GM12878 (cell line): ENCODE results near the gene COL15A1. TPM values are rescaled to one million over a fixed set of nuclear protein-coding genes. Genes with fewer than 3 reads are reported as not detected.
A peak's percentile ranks its signal among the peaks of the same experiment; 100 is the strongest.

Experiments
- ATAC-seq: fragments of 200-7000 bp; cut with Tn5 transposase; 3 replicates; pipeline ENCODE4 v1.9.1; 2020; ENCODE audit warnings: mild to moderate bottlenecking, moderate library complexity
- Bru-seq: library from RNA; stranded (reverse); fragments of 400-500 nt; gene quantifications from one replicate; lab custom pipeline; 2021; lab: Mats Ljungman, UMichigan
- BruChase-seq, 2 experiments: library from RNA; stranded (reverse); fragments of 400-500 nt; gene quantifications; one replicate each; lab custom pipeline; 2021; lab: Mats Ljungman, UMichigan
- BruUV-seq: library from RNA; stranded (reverse); fragments of 400-500 nt; replicated peaks from 2 replicates; lab custom pipeline; 2021; lab: Mats Ljungman, UMichigan
- CTCF ChIA-PET: fragments of 300-600 bp; sonication (Branson Sonifier 250); formaldehyde crosslinking; extraction: SDS; loops from one replicate; lab custom pipeline; 2021; ENCODE audit warnings: inconsistent platforms; lab: Yijun Ruan, JAX
- POLR2A ChIA-PET: fragments of 350-600 bp; formaldehyde crosslinking; extraction: SDS; loops from one replicate; lab custom pipeline; 2021; ENCODE audit warnings: inconsistent platforms; lab: Charles Lee
- RAD21 ChIA-PET: fragments of 300-600 bp; sonication (Branson Sonifier 250); formaldehyde crosslinking; loops from one replicate; lab custom pipeline; 2023; ENCODE audit warnings: antibody characterized with exemption; ENCODE audit not compliant: unreplicated experiment; lab: Charles Lee
- SMC1A ChIA-PET: fragments of 300-600 bp; sonication (Branson Sonifier 250); formaldehyde crosslinking; loops from one replicate; lab custom pipeline; 2023; ENCODE audit not compliant: unreplicated experiment, uncharacterized antibody; lab: Charles Lee
- DNase-seq: peaks from one replicate; pipeline ENCODE4 v3.0.0-alpha.2; 2011; ENCODE audit warnings: low read depth, low spot score
- FAIRE-seq: peaks from 3 replicates; lab custom pipeline; 2011; peaks lifted over from hg19 to GRCh38; lab: Jason Lieb, UNC
- H2AFZ ChIP-seq: 2 replicates; pipeline ENCODE4 v1.6.0; 2011; ENCODE audit warnings: low read depth, low read length, control low read depth; ENCODE audit not compliant: control insufficient read depth
- H3K27ac ChIP-seq: 2 replicates; pipeline ENCODE4 v1.5.1; 2011; ENCODE audit warnings: control low read depth; ENCODE audit not compliant: control insufficient read depth, insufficient read depth
- H3K27me3 ChIP-seq, 2 experiments: replicated peaks in 1 of 2; 2 replicates each; pipeline versions ENCODE4 v1.6.0 to v1.6.1; 2011; ENCODE audit warnings: low read length in 1 of 2; ENCODE audit not compliant: control insufficient read depth in 2 of 2, insufficient read depth in 2 of 2
- H3K36me3 ChIP-seq, 2 experiments: 2 replicates each; pipeline ENCODE4 v1.5.1; 2011; ENCODE audit warnings: low read length in 1 of 2; ENCODE audit not compliant: control insufficient read depth in 2 of 2, insufficient read depth in 2 of 2
- H3K4me1 ChIP-seq: 2 replicates; pipeline ENCODE4 v1.6.1; 2011; ENCODE audit warnings: mild to moderate bottlenecking, low read length, moderate library complexity, mixed read lengths; ENCODE audit not compliant: control insufficient read depth, insufficient read depth
- H3K4me2 ChIP-seq: 2 replicates; pipeline ENCODE4 v1.6.0; 2011; ENCODE audit warnings: control low read depth; ENCODE audit not compliant: control insufficient read depth, insufficient read depth
- H3K4me3 ChIP-seq: fragments of 200-600 bp; sonication (generic); 2 replicates; pipeline ENCODE4 v1.5.1; 2016
- H3K79me2 ChIP-seq: 2 replicates; pipeline ENCODE4 v1.6.0; 2011; ENCODE audit warnings: low read length; ENCODE audit not compliant: control insufficient read depth, insufficient read depth
- H3K9ac ChIP-seq: 2 replicates; pipeline ENCODE4 v1.8.0; 2011; ENCODE audit warnings: low read length, control low read depth, mixed read lengths; ENCODE audit not compliant: control insufficient read depth, insufficient read depth
- H3K9me3 ChIP-seq: replicated peaks from 3 replicates; pipeline ENCODE4 v1.5.1; 2011; ENCODE audit warnings: mild to moderate bottlenecking, low read length; ENCODE audit not compliant: control insufficient read depth, insufficient read depth
- H4K20me1 ChIP-seq: 2 replicates; pipeline ENCODE4 v1.6.0; 2011; ENCODE audit not compliant: control insufficient read depth, insufficient read depth
- EZH2 ChIP-seq: IDR thresholded peaks from 2 replicates; pipeline ENCODE4 v1.6.1; 2012; ENCODE audit warnings: low read depth, mild to moderate bottlenecking, control low read depth, inconsistent platforms, low read length, borderline replicate concordance; ENCODE audit not compliant: control insufficient read depth
- GATAD2B ChIP-seq: fragments of 450-650 bp; conservative IDR thresholded peaks from 2 replicates; pipeline ENCODE4 v1.6.1; 2017; ENCODE audit warnings: low read depth, mild to moderate bottlenecking, moderate library complexity
- HDAC6 ChIP-seq: fragments of 200-600 bp; sonication (generic); IDR thresholded peaks from one replicate; pipeline ENCODE4 v1.8.0; 2017; ENCODE audit warnings: antibody characterized with exemption; ENCODE audit not compliant: unreplicated experiment
- IKZF2 ChIP-seq, 2 experiments: fragments of 450-650 bp; IDR thresholded peaks; 2 replicates each; pipeline ENCODE4 v1.6.1; 2017; ENCODE audit warnings: mild to moderate bottlenecking in 2 of 2, moderate library complexity in 2 of 2
- MEF2A ChIP-seq: IDR thresholded peaks from 2 replicates; pipeline ENCODE4 v1.6.1; 2011; ENCODE audit warnings: low read depth, mild to moderate bottlenecking, low read length, moderate library complexity; ENCODE audit not compliant: insufficient read depth
- NFXL1 ChIP-seq: fragments of 450-650 bp; IDR thresholded peaks from 2 replicates; pipeline ENCODE4 v1.6.1; 2017; ENCODE audit warnings: antibody characterized with exemption, mild to moderate bottlenecking, borderline replicate concordance
- RAD51 ChIP-seq: fragments of 450-650 bp; IDR thresholded peaks from 2 replicates; pipeline ENCODE4 v1.6.1; 2016; ENCODE audit warnings: moderate library complexity, mild to moderate bottlenecking, inconsistent platforms
- SMARCA5 ChIP-seq: fragments of 450-650 bp; IDR thresholded peaks from 2 replicates; pipeline ENCODE4 v1.6.1; 2017; ENCODE audit warnings: mild to moderate bottlenecking
- SREBF1 ChIP-seq: IDR thresholded peaks from 2 replicates; pipeline ENCODE4 v1.6.1; 2012; ENCODE audit warnings: mild to moderate bottlenecking, low read length
- ZNF217 ChIP-seq: fragments of 450-650 bp; IDR thresholded peaks from 2 replicates; pipeline ENCODE4 v1.6.1; 2017; ENCODE audit warnings: antibody characterized with exemption, mild to moderate bottlenecking
- WGBS: methylation state at CpG from one replicate; pipeline ENCODE4 v1.1.6; 2016; ENCODE audit warnings: low lambda C conversion rate; ENCODE audit not compliant: insufficient replicate concordance, insufficient coverage; ENCODE audit errors: missing lambda C conversion rate; 5-methylcytosine and 5-hydroxymethylcytosine counted together
- in situ Hi-C: fragments of 300-500 bp; cut with MboI; formaldehyde crosslinking; loops from 9 replicates; pipeline ENCODE4 v1.14.3; 2018; ENCODE audit warnings: mixed read lengths
- intact Hi-C: fragments of 100-400 bp; cut with micrococcal nuclease; formaldehyde crosslinking; loops from one replicate; pipeline ENCODE4 v1.14.2; 2022; ENCODE audit not compliant: unreplicated experiment
- long read RNA-seq, 2 experiments: library from polyadenylated mRNA; unstranded; transcript quantifications; one replicate each; pipeline ENCODE4 v2.0.0, GENCODE V29; 2019 to 2020
- polyA minus RNA-seq, 3 experiments: library from RNA; depleted of rRNA, polyadenylated mRNA; stranded (reverse); fragments of >200 nt; gene quantifications; 2 replicates each; pipeline ENCODE4 v1.2.3, GENCODE V29; 2011
- polyA plus RNA-seq, 11 experiments: library from polyadenylated mRNA; depleted of rRNA in 4 of 11; unstranded in 6 of 11; stranded (reverse) in 5 of 11; fragments of >200 nt; fragmentation: Nextera tagmentation in 4 of 11; fragmentation: Illumina TruSeq in 1 of 11; extraction: Ambion mirVana in 4 of 11; extraction: Trizol in 1 of 11; gene quantifications; 1 replicate in 1 of 11; 2 replicates in 10 of 11; pipeline versions ENCODE4 v1.2.1 to v1.2.3, GENCODE V29; 2011 to 2016; ENCODE audit warnings: inconsistent platforms in 2 of 11, missing spikeins in 2 of 11, low read depth in 1 of 11
- total RNA-seq, 4 experiments: library from RNA; depleted of rRNA in 3 of 4; stranded (reverse); fragments of >200 nt in 3 of 4; fragmentation: Illumina TruSeq in 1 of 4; extraction: Trizol in 1 of 4; gene quantifications; 2 replicates each; pipeline versions ENCODE4 v1.2.1 to v1.2.3, GENCODE V29; 2013 to 2021
- TF ChIP-seq, protein P1 (sequence below): IDR thresholded peaks from 2 replicates; pipeline ENCODE4 v1.6.1; 2011; ENCODE audit warnings: borderline replicate concordance, low read depth, mild to moderate bottlenecking, moderate library complexity, low read length; ENCODE audit not compliant: insufficient read depth, poor library complexity, severe bottlenecking
- TF ChIP-seq, protein P2 (sequence below): IDR thresholded peaks from 2 replicates; pipeline ENCODE4 v1.6.1; 2011; ENCODE audit warnings: low read depth, mild to moderate bottlenecking, low read length, moderate library complexity, borderline replicate concordance; ENCODE audit errors: extremely low read depth

The COL15A1 gene
- total RNA-seq (2013; cell fraction: nucleolus; rRNA removed): not detected in 2 replicates
- total RNA-seq (2014; rRNA removed) (0.06 and 0.16 TPM in 2 replicates), total RNA-seq (2014; rRNA removed; fragmentation: Illumina TruSeq; extraction: Trizol) (0.05 and 0.13 TPM in 2 replicates), total RNA-seq (2021) (0.21 and 0.28 TPM in 2 replicates), polyA plus RNA-seq (2011; rRNA removed) (0.01 TPM in 1 of 2 replicates, not detected in the other), polyA plus RNA-seq (2014; fragmentation: Illumina TruSeq; extraction: Trizol) (0.07 and 0.21 TPM in 2 replicates), polyA plus RNA-seq (2014; fragmentation: Nextera tagmentation; extraction: Ambion mirVana) (under 1 TPM; 0.03 to 0.09 TPM), polyA plus RNA-seq (2014; rRNA removed) (0.04 and 0.13 TPM in 2 replicates), polyA plus RNA-seq (2016; fragmentation: Nextera tagmentation; extraction: Ambion mirVana) (not detected), polyA minus RNA-seq (2011; rRNA and poly(A)+ RNA removed) (not detected in 2 replicates), Bru-seq, nascent RNA (percentile 2 among the genes with signal in this experiment), BruChase-seq, experiment 1, labeled RNA remaining after a 6-hour chase (not detected), BruChase-seq, experiment 2, labeled RNA remaining after a 2-hour chase (percentile 2 among the genes with signal in this experiment)
- not detected for polyA plus RNA-seq (2011; ENCODE audit: low read depth)
- 0.02 TPM in 1 of 2 replicates, not detected in the other for polyA plus RNA-seq (2011; cell fraction: cytosol; rRNA removed)
- polyA plus RNA-seq (2011; cell fraction: nucleus; rRNA removed): 0.01 and 0.03 TPM in 2 replicates
- polyA plus RNA-seq (2012): 0.03 and 0.04 TPM in 2 replicates
- polyA minus RNA-seq (2011; cell fraction: cytosol; rRNA and poly(A)+ RNA removed): not detected in 2 replicates
- polyA minus RNA-seq (2011; cell fraction: nucleus; rRNA and poly(A)+ RNA removed): not detected in 2 replicates
- long read RNA-seq, experiment 1: 0 reads
- long read RNA-seq, experiment 2: 0 reads

DNA sequence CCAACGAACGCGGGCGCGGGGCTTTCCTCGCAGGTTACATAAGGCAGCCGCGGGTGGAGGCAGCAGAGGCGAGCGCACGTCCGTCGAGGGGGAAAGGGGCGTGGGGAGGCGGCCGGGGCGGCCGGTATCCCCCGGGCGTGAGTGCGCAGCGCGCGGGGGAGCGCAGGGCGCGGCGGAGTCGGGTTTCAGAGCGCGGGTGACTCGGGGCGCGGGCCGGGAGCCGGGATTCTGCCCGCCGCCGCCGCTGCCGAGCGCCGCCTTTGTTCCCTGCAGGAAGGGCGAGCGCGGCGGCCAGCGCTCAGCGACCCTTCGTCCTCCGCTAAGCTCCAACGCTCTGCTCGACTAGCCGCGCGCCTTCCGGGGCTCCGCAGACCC is at the start of gene COL15A1:
TSS of gene COL15A1 (plus strand) at position 226 of the 375 bp plus-strand sequence. CDS start 155 bp downstream, outside the sequence.
- SMC1A ChIA-PET: no interaction called here
- ATAC-seq (no peak), DNase-seq (no peak), FAIRE-seq (no peak)
- Histone ChIP-seq H2AFZ (no peak within 1 kb of the TSS), H3K36me3 (no peaks in the 10 kb centered on the region), H3K4me2 (no peak within 1 kb of the TSS), H3K9ac (no peak within 1 kb of the TSS), H3K27ac (no peak within 1 kb of the TSS), H3K4me1 (no peaks in the 10 kb centered on the region), H4K20me1 (no peaks in the 10 kb centered on the region), H3K4me3 (no peak within 1 kb of the TSS), H3K79me2 (no peaks in the 10 kb centered on the region), H3K27me3 (peaks cover 5 to 13% of the 10 kb centered on the region in 2 experiments), H3K9me3 (no peaks in the 10 kb centered on the region)
- RAD21 ChIA-PET: no interaction called here
- TF ChIP-seq IKZF2 (IDR thresholded peaks at IDR 0.05) (no peak), ZNF217 (no peak), HDAC6 (no peak), EZH2 (no peak), SREBF1 (no peak), SMARCA5 (no peak), MEF2A (no peak), RAD51 (no peak), GATAD2B (no peak), NFXL1 (no peak)
- TF ChIP-seq, protein P1, sequence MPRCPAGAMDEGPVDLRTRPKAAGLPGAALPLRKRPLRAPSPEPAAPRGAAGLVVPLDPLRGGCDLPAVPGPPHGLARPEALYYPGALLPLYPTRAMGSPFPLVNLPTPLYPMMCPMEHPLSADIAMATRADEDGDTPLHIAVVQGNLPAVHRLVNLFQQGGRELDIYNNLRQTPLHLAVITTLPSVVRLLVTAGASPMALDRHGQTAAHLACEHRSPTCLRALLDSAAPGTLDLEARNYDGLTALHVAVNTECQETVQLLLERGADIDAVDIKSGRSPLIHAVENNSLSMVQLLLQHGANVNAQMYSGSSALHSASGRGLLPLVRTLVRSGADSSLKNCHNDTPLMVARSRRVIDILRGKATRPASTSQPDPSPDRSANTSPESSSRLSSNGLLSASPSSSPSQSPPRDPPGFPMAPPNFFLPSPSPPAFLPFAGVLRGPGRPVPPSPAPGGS: no peak
- TF ChIP-seq, protein P2, sequence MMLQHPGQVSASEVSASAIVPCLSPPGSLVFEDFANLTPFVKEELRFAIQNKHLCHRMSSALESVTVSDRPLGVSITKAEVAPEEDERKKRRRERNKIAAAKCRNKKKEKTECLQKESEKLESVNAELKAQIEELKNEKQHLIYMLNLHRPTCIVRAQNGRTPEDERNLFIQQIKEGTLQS: no peak
- BruUV-seq: no TSS peak
- intact Hi-C loops: no loop called here
- CTCF ChIA-PET: no interaction called here
- WGBS: 10% methylated on average over 31 of the region's 58 CpGs
- POLR2A ChIA-PET: no interaction called here
- in situ Hi-C loops: no loop called here
